ENCODE data around the gene DCANP1. TPM values are rescaled to one million over a fixed set of nuclear protein-coding genes. Genes with fewer than 3 reads are reported as not detected.
A peak's percentile ranks its signal among the peaks of the same experiment; 100 is the strongest.

DCANP1 gene
- total and polyA plus RNA-seq, 4 experiments from 2014 or later = not detected

GRCh38 chr5:135433681-135434426 is 13.3 kb downstream of the DCANP1 start:
- POLR2A ChIA-PET (ENCODE audit: partially characterized antibody) = no interaction called here
- DNase-seq = no peak
- Mint-ChIP-seq H3K4me3 (no peak overlapping the region), H3K9me3 (peaks cover 0 to 6% (median 3%) of the 10 kb centered on the region in 8 donors), H3K27me3 (peaks cover 7 to 16% of the 10 kb centered on the region in 2 donors), H3K4me1 (no peaks in the 10 kb centered on the region), H3K27ac (no peak overlapping the region), H3K36me3 (peaks cover 0 to 2% of the 10 kb centered on the region in 2 donors)
- no peaks in the 10 kb centered on the region for H3K9me3 ChIP-seq (ENCODE audit: control insufficient read depth in 1 of 2, low read length in 2 of 2)
- H3K27me3 ChIP-seq (ENCODE audit: insufficient read depth, low read length) = no peaks in the 10 kb centered on the region
- H3K4me3 ChIP-seq (ENCODE audit: low read length in 2 of 2) = no peak overlapping the region
- no peaks in the 10 kb centered on the region for H3K36me3 ChIP-seq (ENCODE audit: insufficient read depth, low read length)
- CTCF ChIA-PET (ENCODE audit: partially characterized antibody) = interaction anchor here (1.3 to 2.1 kb wide), 2 partner anchors 8 to 133 kb away, joined by 3 to 6 read pairs; no protein-coding TSS in a partner anchor
- H3K27ac ChIP-seq (ENCODE audit: low read depth, low read length) = no peak overlapping the region
- intact Hi-C loops (cut with micrococcal nuclease) = no loop called here
- H3K4me1 ChIP-seq (ENCODE audit: insufficient read depth, low read length) = no peaks in the 10 kb centered on the region

- POLR2A ChIA-PET (ENCODE audit: partially characterized antibody) = no interaction called here
- no peak overlapping the region for H3K4me3 Mint-ChIP-seq
- peaks cover 7 to 14% of the 10 kb centered on the region in 2 donors for H3K27me3 Mint-ChIP-seq
Observed at GRCh38 chr5:135432113-135432512, 15.0 kb downstream of the DCANP1 start.

GRCh38 chr5:135430135-135430437 is 17.1 kb downstream of the DCANP1 start:
- POLR2A ChIA-PET (ENCODE audit: partially characterized antibody) = no interaction called here

More at GRCh38 chr5:135432113-135432512, 15.0 kb downstream of the DCANP1 start:
- Mint-ChIP-seq H3K36me3 (peaks cover 0 to 4% of the 10 kb centered on the region in 2 donors), H3K27ac (peak overlapping the region in 1 of 7 donors; percentile 42), H3K9me3 (peaks cover 0 to 14% (median 7%) of the 10 kb centered on the region in 8 donors), H3K4me1 (no peaks in the 10 kb centered on the region)
- no peak overlapping the region for H3K4me3 ChIP-seq (ENCODE audit: low read length in 2 of 2)
- H3K27me3 ChIP-seq (ENCODE audit: insufficient read depth, low read length) = peaks cover 3% of the 10 kb centered on the region
- intact Hi-C loops (cut with micrococcal nuclease) = no loop called here
- H3K36me3 ChIP-seq (ENCODE audit: insufficient read depth, low read length) = no peaks in the 10 kb centered on the region
- no peak for DNase-seq
- H3K4me1 ChIP-seq (ENCODE audit: insufficient read depth, low read length) = no peaks in the 10 kb centered on the region
- H3K9me3 ChIP-seq (ENCODE audit: control insufficient read depth in 1 of 2, low read length in 2 of 2) = no peaks in the 10 kb centered on the region
- CTCF ChIA-PET (ENCODE audit: partially characterized antibody) = no interaction called here
- no peak overlapping the region for H3K27ac ChIP-seq (ENCODE audit: low read depth, low read length)

GRCh38 chr5:135429301-135430134 is 17.6 kb downstream of the DCANP1 start:
- no peaks in the 10 kb centered on the region for H3K9me3 ChIP-seq (ENCODE audit: control insufficient read depth in 1 of 2, low read length in 2 of 2)
- intact Hi-C loops (cut with micrococcal nuclease) = no loop called here
- no peak overlapping the region for H3K4me3 ChIP-seq (ENCODE audit: low read length in 2 of 2)
- peaks cover 3% of the 10 kb centered on the region for H3K27me3 ChIP-seq (ENCODE audit: insufficient read depth, low read length)
- H3K36me3 Mint-ChIP-seq = peaks cover 0 to 4% of the 10 kb centered on the region in 2 donors
- no peak for DNase-seq
- peaks cover 0 to 3% (median 0%) of the 10 kb centered on the region in 4 donors for H3K4me1 Mint-ChIP-seq
- POLR2A ChIA-PET (ENCODE audit: partially characterized antibody) = no interaction called here
- H3K9me3 Mint-ChIP-seq = peaks cover 0 to 14% (median 7%) of the 10 kb centered on the region in 8 donors
- H3K4me1 ChIP-seq (ENCODE audit: insufficient read depth, low read length) = no peaks in the 10 kb centered on the region
- H3K27ac Mint-ChIP-seq = no peak overlapping the region
- no peak overlapping the region for H3K27ac ChIP-seq (ENCODE audit: low read depth, low read length)
- CTCF ChIA-PET (ENCODE audit: partially characterized antibody) = no interaction called here
- no peak overlapping the region for H3K4me3 Mint-ChIP-seq
- peaks cover 11 to 14% of the 10 kb centered on the region in 2 donors for H3K27me3 Mint-ChIP-seq
- no peaks in the 10 kb centered on the region for H3K36me3 ChIP-seq (ENCODE audit: insufficient read depth, low read length)

More at GRCh38 chr5:135430135-135430437, 17.1 kb downstream of the DCANP1 start:
- Histone ChIP-seq H3K4me3 (ENCODE audit: low read length in 2 of 2) (no peak overlapping the region), H3K27me3 (ENCODE audit: insufficient read depth, low read length) (peaks cover 3% of the 10 kb centered on the region), H3K36me3 (ENCODE audit: insufficient read depth, low read length) (no peaks in the 10 kb centered on the region), H3K27ac (ENCODE audit: low read depth, low read length) (no peak overlapping the region), H3K9me3 (ENCODE audit: control insufficient read depth in 1 of 2, low read length in 2 of 2) (no peaks in the 10 kb centered on the region), H3K4me1 (ENCODE audit: insufficient read depth, low read length) (no peaks in the 10 kb centered on the region)
- H3K36me3 Mint-ChIP-seq = peaks cover 0 to 4% of the 10 kb centered on the region in 2 donors
- DNase-seq = no peak
- no peak overlapping the region for H3K4me3 Mint-ChIP-seq
- intact Hi-C loops (cut with micrococcal nuclease) = no loop called here
- CTCF ChIA-PET (ENCODE audit: partially characterized antibody) = no interaction called here
- H3K9me3 Mint-ChIP-seq = peaks cover 0 to 14% (median 7%) of the 10 kb centered on the region in 8 donors
- peaks cover 0 to 3% (median 0%) of the 10 kb centered on the region in 4 donors for H3K4me1 Mint-ChIP-seq
- no peak overlapping the region for H3K27ac Mint-ChIP-seq
- peaks cover 7 to 14% of the 10 kb centered on the region in 2 donors for H3K27me3 Mint-ChIP-seq

- H3K27me3 ChIP-seq (ENCODE audit: insufficient read depth, low read length) = peaks cover 6% of the 10 kb centered on the region
- Mint-ChIP-seq H3K4me3 (no peak overlapping the region), H3K36me3 (peaks cover 0 to 4% of the 10 kb centered on the region in 2 donors), H3K27ac (no peak overlapping the region), H3K4me1 (peaks cover 0 to 3% (median 0%) of the 10 kb centered on the region in 4 donors), H3K9me3 (peaks cover 0 to 14% (median 7%) of the 10 kb centered on the region in 8 donors), H3K27me3 (peaks cover 11 to 17% of the 10 kb centered on the region in 2 donors)
- H3K9me3 ChIP-seq (ENCODE audit: control insufficient read depth in 1 of 2, low read length in 2 of 2) = no peaks in the 10 kb centered on the region
- no peaks in the 10 kb centered on the region for H3K36me3 ChIP-seq (ENCODE audit: insufficient read depth, low read length)
- ChIA-PET POLR2A (ENCODE audit: partially characterized antibody) (no interaction called here), CTCF (ENCODE audit: partially characterized antibody) (interaction anchor here (0.5 kb wide), 1 partner anchor 143 kb away, joined by 3 read pairs; no protein-coding TSS in a partner anchor)
- no peak for DNase-seq
- no peaks in the 10 kb centered on the region for H3K4me1 ChIP-seq (ENCODE audit: insufficient read depth, low read length)
- no peak overlapping the region for H3K4me3 ChIP-seq (ENCODE audit: low read length in 2 of 2)
- H3K27ac ChIP-seq (ENCODE audit: low read depth, low read length) = no peak overlapping the region
- intact Hi-C loops (cut with micrococcal nuclease) = no loop called here
Observed at GRCh38 chr5:135428586-135428985, 18.6 kb downstream of the DCANP1 start.

- DNase-seq = peak in 4 of 5 donors; percentile 19 to 30 (median 24)
- ChIA-PET CTCF (ENCODE audit: partially characterized antibody) (interaction anchor here (0.6 to 3.8 kb wide), 18 partner anchors 8 to 1549 kb away, joined by 3 to 30 read pairs (median 4); no protein-coding TSS in a partner anchor), POLR2A (ENCODE audit: partially characterized antibody) (no interaction called here)
Observed at GRCh38 chr5:135426102-135427082, 20.8 kb downstream of the DCANP1 start.

More at GRCh38 chr5:135426102-135427082, 20.8 kb downstream of the DCANP1 start:
- Histone ChIP-seq H3K4me3 (ENCODE audit: low read length in 2 of 2) (no peak overlapping the region), H3K36me3 (ENCODE audit: insufficient read depth, low read length) (no peaks in the 10 kb centered on the region), H3K4me1 (ENCODE audit: insufficient read depth, low read length) (no peaks in the 10 kb centered on the region), H3K27me3 (ENCODE audit: insufficient read depth, low read length) (peaks cover 6% of the 10 kb centered on the region), H3K27ac (ENCODE audit: low read depth, low read length) (no peak overlapping the region), H3K9me3 (ENCODE audit: control insufficient read depth in 1 of 2, low read length in 2 of 2) (no peaks in the 10 kb centered on the region)
- intact Hi-C loops (cut with micrococcal nuclease) = no loop called here
- peaks cover 0 to 4% of the 10 kb centered on the region in 2 donors for H3K36me3 Mint-ChIP-seq
- peaks cover 21 to 23% of the 10 kb centered on the region in 2 donors for H3K27me3 Mint-ChIP-seq
- peaks cover 0 to 3% (median 0%) of the 10 kb centered on the region in 4 donors for H3K4me1 Mint-ChIP-seq
- H3K27ac Mint-ChIP-seq = no peak overlapping the region
- peaks cover 0 to 14% (median 7%) of the 10 kb centered on the region in 8 donors for H3K9me3 Mint-ChIP-seq
- no peak overlapping the region for H3K4me3 Mint-ChIP-seq
